HL-60 (cell line): Measurements from ENCODE around the gene ACD.

Experiments used
- DNase-seq, 2 experiments: peaks; one replicate each; pipeline ENCODE4 v3.0.0-alpha.2; 2010 to 2020; ENCODE audit warnings: low read depth in 1 of 2, low spot score in 1 of 2
- H3K27ac ChIP-seq: fragments of 250-450 bp; sonication (Bioruptor Pico); replicated peaks from 2 replicates; pipeline ENCODE4 v1.5.1; 2020; ENCODE audit warnings: mild to moderate bottlenecking, moderate library complexity
- H3K27me3 ChIP-seq: fragments of 250-450 bp; sonication (Bioruptor Pico); 2 replicates; pipeline ENCODE4 v1.5.1; 2021; ENCODE audit warnings: mild to moderate bottlenecking, moderate library complexity; ENCODE audit not compliant: insufficient read depth, poor library complexity, severe bottlenecking
- H3K4me3 ChIP-seq: replicated peaks from 2 replicates; pipeline ENCODE4 v1.5.1; 2011; ENCODE audit warnings: mild to moderate bottlenecking, control low read depth, low read length; ENCODE audit not compliant: insufficient read depth
- CTCF ChIP-seq: IDR thresholded peaks from one replicate; pipeline ENCODE4 v1.5.1; 2011; ENCODE audit warnings: low read length, control low read depth, inconsistent platforms; ENCODE audit not compliant: insufficient read depth
- GABPA ChIP-seq: IDR thresholded peaks from 2 replicates; pipeline ENCODE4 v1.6.1; 2012; ENCODE audit warnings: low read depth
- POLR2AphosphoS5 ChIP-seq: IDR thresholded peaks from 2 replicates; pipeline ENCODE4 v1.6.1; 2012; ENCODE audit warnings: low read depth
- SPI1 ChIP-seq: IDR thresholded peaks from 2 replicates; pipeline ENCODE4 v1.6.1; 2012; ENCODE audit warnings: low read depth, mild to moderate bottlenecking, borderline replicate concordance
- TF ChIP-seq, protein P1 (sequence below): IDR thresholded peaks from 2 replicates; pipeline ENCODE4 v1.6.1; 2012; ENCODE audit warnings: low read depth; ENCODE audit not compliant: insufficient replicate concordance

Gene ACD

GRCh38 chr16:67707210-67707609 lies 47.1 kb upstream of the ACD start:
- Histone ChIP-seq H3K4me3 (no peak overlapping the region), H3K27me3 (no peaks in the 10 kb centered on the region), H3K27ac (no peak overlapping the region)
- TF ChIP-seq POLR2AphosphoS5, result no peak
- TF ChIP-seq CTCF, result no peak
- TF ChIP-seq, protein P1, sequence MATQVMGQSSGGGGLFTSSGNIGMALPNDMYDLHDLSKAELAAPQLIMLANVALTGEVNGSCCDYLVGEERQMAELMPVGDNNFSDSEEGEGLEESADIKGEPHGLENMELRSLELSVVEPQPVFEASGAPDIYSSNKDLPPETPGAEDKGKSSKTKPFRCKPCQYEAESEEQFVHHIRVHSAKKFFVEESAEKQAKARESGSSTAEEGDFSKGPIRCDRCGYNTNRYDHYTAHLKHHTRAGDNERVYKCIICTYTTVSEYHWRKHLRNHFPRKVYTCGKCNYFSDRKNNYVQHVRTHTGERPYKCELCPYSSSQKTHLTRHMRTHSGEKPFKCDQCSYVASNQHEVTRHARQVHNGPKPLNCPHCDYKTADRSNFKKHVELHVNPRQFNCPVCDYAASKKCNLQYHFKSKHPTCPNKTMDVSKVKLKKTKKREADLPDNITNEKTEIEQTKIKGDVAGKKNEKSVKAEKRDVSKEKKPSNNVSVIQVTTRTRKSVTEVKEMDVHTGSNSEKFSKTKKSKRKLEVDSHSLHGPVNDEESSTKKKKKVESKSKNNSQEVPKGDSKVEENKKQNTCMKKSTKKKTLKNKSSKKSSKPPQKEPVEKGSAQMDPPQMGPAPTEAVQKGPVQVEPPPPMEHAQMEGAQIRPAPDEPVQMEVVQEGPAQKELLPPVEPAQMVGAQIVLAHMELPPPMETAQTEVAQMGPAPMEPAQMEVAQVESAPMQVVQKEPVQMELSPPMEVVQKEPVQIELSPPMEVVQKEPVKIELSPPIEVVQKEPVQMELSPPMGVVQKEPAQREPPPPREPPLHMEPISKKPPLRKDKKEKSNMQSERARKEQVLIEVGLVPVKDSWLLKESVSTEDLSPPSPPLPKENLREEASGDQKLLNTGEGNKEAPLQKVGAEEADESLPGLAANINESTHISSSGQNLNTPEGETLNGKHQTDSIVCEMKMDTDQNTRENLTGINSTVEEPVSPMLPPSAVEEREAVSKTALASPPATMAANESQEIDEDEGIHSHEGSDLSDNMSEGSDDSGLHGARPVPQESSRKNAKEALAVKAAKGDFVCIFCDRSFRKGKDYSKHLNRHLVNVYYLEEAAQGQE, result no peak
- TF ChIP-seq GABPA, result no peak
- no peak for TF ChIP-seq SPI1
- DNase-seq, result no peak

GRCh38 chr16:67704110-67704509 lies 44.0 kb upstream of the ACD start:
- Histone ChIP-seq H3K4me3 (no peak overlapping the region), H3K27ac (no peak overlapping the region), H3K27me3 (no peaks in the 10 kb centered on the region)
- no peak for DNase-seq
- no peak for TF ChIP-seq POLR2AphosphoS5
- no peak for TF ChIP-seq GABPA
- TF ChIP-seq, protein P1, result no peak
- TF ChIP-seq CTCF, result no peak
- TF ChIP-seq SPI1, result no peak

GRCh38 chr16:67703626-67704025 lies 43.6 kb upstream of the ACD start:
- Histone ChIP-seq H3K27ac (no peak overlapping the region), H3K27me3 (no peaks in the 10 kb centered on the region), H3K4me3 (no peak overlapping the region)
- no peak for TF ChIP-seq SPI1
- TF ChIP-seq, protein P1, result no peak
- TF ChIP-seq GABPA, result no peak
- TF ChIP-seq POLR2AphosphoS5, result no peak
- no peak for TF ChIP-seq CTCF
- no peak for DNase-seq
